GM12878 (cell line): ENCODE measurements around the gene INTS6. TPM values are rescaled to one million over a fixed set of nuclear protein-coding genes. Genes with fewer than 3 reads are reported as not detected.
A peak's percentile ranks its signal among the peaks of the same experiment; 100 is the strongest.

Source experiments
- ATF2 ChIP-seq: IDR thresholded peaks from 2 replicates; pipeline ENCODE4 v1.6.1; 2012; ENCODE audit warnings: low read length, inconsistent platforms
- ATF7 ChIP-seq: fragments of 450-650 bp; IDR thresholded peaks from 2 replicates; pipeline ENCODE4 v1.6.1; 2016; ENCODE audit warnings: low read depth, mild to moderate bottlenecking
- BACH1 ChIP-seq: fragments of 450-650 bp; IDR thresholded peaks from 2 replicates; pipeline ENCODE4 v1.6.1; 2017; ENCODE audit warnings: mild to moderate bottlenecking, borderline replicate concordance
- CBFB ChIP-seq: IDR thresholded peaks from 2 replicates; pipeline ENCODE4 v1.6.1; 2016; ENCODE audit warnings: antibody characterized with exemption, low read depth
- CBX5 ChIP-seq: sonication (generic); IDR thresholded peaks from 2 replicates; pipeline ENCODE4 v1.6.1; 2016; ENCODE audit warnings: low read depth, moderate library complexity, mild to moderate bottlenecking, inconsistent platforms
- CREB1 ChIP-seq: IDR thresholded peaks from 2 replicates; pipeline ENCODE4 v1.6.1; 2012; ENCODE audit warnings: low read depth, mild to moderate bottlenecking, inconsistent platforms
- CREM ChIP-seq: IDR thresholded peaks from 2 replicates; pipeline ENCODE4 v1.6.1; 2014; ENCODE audit warnings: antibody characterized with exemption, low read depth
- IRF3 ChIP-seq: fragments of 450-650 bp; IDR thresholded peaks from 2 replicates; pipeline ENCODE4 v1.6.1; 2014; ENCODE audit warnings: mild to moderate bottlenecking
- MEF2A ChIP-seq: IDR thresholded peaks from 2 replicates; pipeline ENCODE4 v1.6.1; 2011; ENCODE audit warnings: low read depth, mild to moderate bottlenecking, low read length, moderate library complexity; ENCODE audit not compliant: insufficient read depth
- MXI1 ChIP-seq: fragments of 150-350 bp; IDR thresholded peaks from 2 replicates; pipeline ENCODE4 v1.6.1; 2011; ENCODE audit warnings: low read depth, mild to moderate bottlenecking, inconsistent platforms, low read length, improper control_type of control experiment
- NFXL1 ChIP-seq: fragments of 450-650 bp; IDR thresholded peaks from 2 replicates; pipeline ENCODE4 v1.6.1; 2017; ENCODE audit warnings: antibody characterized with exemption, mild to moderate bottlenecking, borderline replicate concordance
- NFYB ChIP-seq: IDR thresholded peaks from 2 replicates; pipeline ENCODE4 v1.6.1; 2011; ENCODE audit warnings: low read depth, mild to moderate bottlenecking, low read length, improper control_type of control experiment, moderate library complexity; ENCODE audit not compliant: insufficient read depth
- NR2F1 ChIP-seq: fragments of 450-650 bp; conservative IDR thresholded peaks from 2 replicates; pipeline ENCODE4 v1.6.1; 2017; ENCODE audit warnings: mild to moderate bottlenecking
- POU2F2 ChIP-seq: IDR thresholded peaks from 3 replicates; pipeline ENCODE4 v1.6.1; 2011; ENCODE audit warnings: low read depth, mild to moderate bottlenecking, low read length, borderline replicate concordance
- SKIL ChIP-seq: fragments of 450-650 bp; IDR thresholded peaks from 2 replicates; pipeline ENCODE4 v1.6.1; 2017; ENCODE audit warnings: mild to moderate bottlenecking, low read depth, inconsistent platforms; ENCODE audit not compliant: poor library complexity, severe bottlenecking
- SMAD1 ChIP-seq: fragments of 450-650 bp; IDR thresholded peaks from 2 replicates; pipeline ENCODE4 v1.6.1; 2018; ENCODE audit warnings: mild to moderate bottlenecking, low read depth; ENCODE audit not compliant: partially characterized antibody
- SMAD5 ChIP-seq: IDR thresholded peaks from 2 replicates; pipeline ENCODE4 v1.6.1; 2016; ENCODE audit warnings: antibody characterized with exemption, low read depth
- SREBF2 ChIP-seq: IDR thresholded peaks from 2 replicates; pipeline ENCODE4 v1.6.1; 2012; ENCODE audit warnings: mild to moderate bottlenecking, low read length
- STAT3 ChIP-seq: IDR thresholded peaks from 2 replicates; pipeline ENCODE4 v1.6.1; 2011; ENCODE audit warnings: low read depth, low read length, improper control_type of control experiment
- SUZ12 ChIP-seq: fragments of 200-600 bp; sonication (generic); IDR thresholded peaks from one replicate; pipeline ENCODE4 v1.6.1; 2018; ENCODE audit warnings: antibody characterized with exemption, mild to moderate bottlenecking; ENCODE audit not compliant: unreplicated experiment
- TAF1 ChIP-seq: IDR thresholded peaks from 2 replicates; pipeline ENCODE4 v1.6.1; 2011; ENCODE audit warnings: mild to moderate bottlenecking, low read depth, low read length, borderline replicate concordance
- YBX1 ChIP-seq: fragments of 450-650 bp; IDR thresholded peaks from 2 replicates; pipeline ENCODE4 v1.6.1; 2016; ENCODE audit warnings: antibody characterized with exemption
- ZNF24 ChIP-seq: fragments of 450-650 bp; IDR thresholded peaks from 2 replicates; pipeline ENCODE4 v1.6.1; 2017; ENCODE audit warnings: antibody characterized with exemption, mild to moderate bottlenecking
- ZNF592 ChIP-seq: fragments of 450-650 bp; IDR thresholded peaks from 2 replicates; pipeline ENCODE4 v1.6.1; 2017; ENCODE audit warnings: mild to moderate bottlenecking, moderate library complexity
- ZZZ3 ChIP-seq: IDR thresholded peaks from 2 replicates; pipeline ENCODE4 v1.6.1; 2011; ENCODE audit warnings: low read depth; ENCODE audit not compliant: control insufficient read depth, insufficient read length
- polyA plus RNA-seq, 11 experiments: library from polyadenylated mRNA; depleted of rRNA in 4 of 11; unstranded in 6 of 11; stranded (reverse) in 5 of 11; fragments of >200 nt; fragmentation: Nextera tagmentation in 4 of 11; fragmentation: Illumina TruSeq in 1 of 11; extraction: Ambion mirVana in 4 of 11; extraction: Trizol in 1 of 11; gene quantifications; 1 replicate in 1 of 11; 2 replicates in 10 of 11; pipeline versions ENCODE4 v1.2.1 to v1.2.3, GENCODE V29; 2011 to 2016; ENCODE audit warnings: inconsistent platforms in 2 of 11, missing spikeins in 2 of 11, low read depth in 1 of 11
- total RNA-seq, 4 experiments: library from RNA; depleted of rRNA in 3 of 4; stranded (reverse); fragments of >200 nt in 3 of 4; fragmentation: Illumina TruSeq in 1 of 4; extraction: Trizol in 1 of 4; gene quantifications; 2 replicates each; pipeline versions ENCODE4 v1.2.1 to v1.2.3, GENCODE V29; 2013 to 2021

The INTS6 gene
- total and polyA plus RNA-seq, 10 of the 15 experiments (the other 5 are each of a cell fraction or from before 2014, with no cell fraction given) = 7.2 to 57.7 (median 30.9) TPM

DNA sequence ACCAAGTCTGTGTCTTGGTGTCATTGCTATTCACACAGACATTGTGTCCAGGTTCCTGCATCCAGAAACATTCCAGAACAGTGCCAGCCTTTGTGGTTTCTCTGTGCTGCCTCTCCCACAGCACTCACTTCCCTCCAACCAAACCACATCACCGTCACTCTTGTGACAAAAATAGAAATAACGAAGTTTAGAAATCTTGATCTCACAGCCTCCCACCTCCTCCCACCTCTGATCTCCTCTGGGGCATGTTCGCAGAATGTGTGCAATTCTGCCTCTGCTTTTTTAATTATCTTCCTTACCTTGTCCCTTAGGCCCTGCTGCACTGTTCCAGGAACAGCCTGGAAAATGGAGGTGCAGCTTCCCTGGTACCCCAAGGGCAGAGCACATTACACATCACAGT lies 122.0 kb downstream of the INTS6 start (continued):
- TF ChIP-seq BACH1 = peak; percentile 67; the same call in 1 of the 2 replicates
- peak; percentile 38; the same call in 1 of the 2 replicates for TF ChIP-seq NR2F1
- TF ChIP-seq YBX1 = no peak
- TF ChIP-seq SMAD5 = no peak
- peak; percentile 77 for TF ChIP-seq ATF2
- TF ChIP-seq ATF7 = peak; percentile 85
- peak; percentile 97 for TF ChIP-seq MEF2A
- no peak for TF ChIP-seq TAF1
- no peak for TF ChIP-seq SREBF2
- TF ChIP-seq STAT3 = 0 out of 2 replicates have a peak, but pooled peaks have one; percentile 47
- TF ChIP-seq MXI1 = no peak
- TF ChIP-seq CREM = peak; percentile 84
- peak; percentile 63; the same call in 1 of the 3 replicates for TF ChIP-seq POU2F2
- no peak for TF ChIP-seq IRF3
- TF ChIP-seq NFXL1 = no peak
- 0 out of 2 replicates have a peak, but pooled peaks have one; percentile 13 for TF ChIP-seq ZNF24
- peak; percentile 32 for TF ChIP-seq SMAD1
- no peak for TF ChIP-seq NFYB
- TF ChIP-seq CBFB = peak; percentile 89; the same call in 1 of the 2 replicates
- no peak for TF ChIP-seq CBX5
- TF ChIP-seq SKIL = peak; percentile 30
- no peak for TF ChIP-seq ZZZ3
- TF ChIP-seq SUZ12 = no peak
- TF ChIP-seq ZNF592 = no peak
- peak; percentile 75 for TF ChIP-seq CREB1
